Fibroblast of lung (primary cell): Measurements from ENCODE around the gene GRK5. TPM values are rescaled to one million over a fixed set of nuclear protein-coding genes. Genes with fewer than 3 reads are reported as not detected.

Experiments
- DNase-seq, 2 donors: peaks; one replicate each; pipeline versions ENCODE4 v3.0.0 to v3.0.0-alpha.2; 2010; ENCODE audit warnings: low read depth in 2 of 2
- H2AFZ ChIP-seq: 2 replicates; pipeline ENCODE4 v1.5.1; 2012; ENCODE audit warnings: low read length, control low read depth, inconsistent platforms
- H3K27ac ChIP-seq: 2 replicates; pipeline ENCODE4 v1.5.1; 2011; ENCODE audit warnings: low read length, control low read depth; ENCODE audit not compliant: insufficient read depth
- H3K27me3 ChIP-seq: 2 replicates; pipeline ENCODE4 v1.5.1; 2011; ENCODE audit warnings: mild to moderate bottlenecking, low read length; ENCODE audit not compliant: control insufficient read depth, insufficient read depth
- H3K36me3 ChIP-seq: 2 replicates; pipeline ENCODE4 v1.5.1; 2011; ENCODE audit warnings: low read length; ENCODE audit not compliant: control insufficient read depth, insufficient read depth
- H3K4me1 ChIP-seq: 2 replicates; pipeline ENCODE4 v1.5.1; 2011; ENCODE audit warnings: low read length; ENCODE audit not compliant: control insufficient read depth, insufficient read depth; ENCODE audit errors: extremely low read depth
- H3K4me2 ChIP-seq: 2 replicates; pipeline ENCODE4 v1.5.1; 2011; ENCODE audit warnings: low read length, control low read depth; ENCODE audit not compliant: insufficient read depth; ENCODE audit errors: extremely low read depth
- H3K4me3 ChIP-seq, 4 experiments: fragments of 200-600 bp in 1 of 4; sonication (generic) in 1 of 4; replicated peaks in 1 of 4; 2 replicates each; pipeline ENCODE4 v1.5.1; 2011 to 2016; ENCODE audit warnings: low read length in 4 of 4, low read depth in 3 of 4, mild to moderate bottlenecking in 3 of 4, control low read depth in 2 of 4, inconsistent platforms in 1 of 4, mixed read lengths in 1 of 4; ENCODE audit not compliant: insufficient read depth in 1 of 4; ENCODE audit errors: control extremely low read depth in 1 of 4
- H3K79me2 ChIP-seq: 2 replicates; pipeline ENCODE4 v1.5.1; 2012; ENCODE audit warnings: mild to moderate bottlenecking, low read length, inconsistent platforms; ENCODE audit not compliant: control insufficient read depth, insufficient read depth
- H3K9ac ChIP-seq: 2 replicates; pipeline ENCODE4 v1.5.1; 2011; ENCODE audit warnings: mild to moderate bottlenecking, low read length, control low read depth; ENCODE audit not compliant: insufficient read depth
- H3K9me3 ChIP-seq: 2 replicates; pipeline ENCODE4 v1.5.1; 2012; ENCODE audit warnings: low read depth, low read length; ENCODE audit not compliant: control insufficient read depth, insufficient read depth
- H4K20me1 ChIP-seq: 2 replicates; pipeline ENCODE4 v1.5.1; 2011; ENCODE audit warnings: low read length; ENCODE audit not compliant: control insufficient read depth, insufficient read depth; ENCODE audit errors: extremely low read depth
- EZH2 ChIP-seq: IDR thresholded peaks from 2 replicates; pipeline ENCODE4 v1.5.1; 2012; ENCODE audit warnings: low read length, control low read depth, mild to moderate bottlenecking; ENCODE audit errors: missing control alignments
- polyA plus RNA-seq, 2 donors: library from polyadenylated mRNA; depleted of rRNA in 1 of 2; stranded (reverse) in 1 of 2; unstranded in 1 of 2; fragments of >200 nt; gene quantifications; 2 replicates each; pipeline ENCODE4 v1.2.1, GENCODE V29; 2011 to 2012; ENCODE audit warnings: missing spikeins in 1 of 2
- total RNA-seq: library from RNA; depleted of rRNA; stranded (reverse); fragments of >200 nt; gene quantifications from 2 replicates; pipeline ENCODE4 v1.2.1, GENCODE V29; 2014
- TF ChIP-seq, protein P1 (sequence below), 2 donors: IDR thresholded peaks in 1 of 2; conservative IDR thresholded peaks in 1 of 2; 1 replicate in 1 of 2; 2 replicates in 1 of 2; pipeline ENCODE4 v1.5.1; 2011 to 2012; ENCODE audit warnings: low read length in 2 of 2, control low read depth in 1 of 2, inconsistent platforms in 1 of 2, low read depth in 1 of 2, mild to moderate bottlenecking in 1 of 2

Gene GRK5
- total and polyA plus RNA-seq, 2 donors (not counting 1 experiment from before 2014, with no cell fraction given): 24.1 to 90.3 TPM

DNA sequence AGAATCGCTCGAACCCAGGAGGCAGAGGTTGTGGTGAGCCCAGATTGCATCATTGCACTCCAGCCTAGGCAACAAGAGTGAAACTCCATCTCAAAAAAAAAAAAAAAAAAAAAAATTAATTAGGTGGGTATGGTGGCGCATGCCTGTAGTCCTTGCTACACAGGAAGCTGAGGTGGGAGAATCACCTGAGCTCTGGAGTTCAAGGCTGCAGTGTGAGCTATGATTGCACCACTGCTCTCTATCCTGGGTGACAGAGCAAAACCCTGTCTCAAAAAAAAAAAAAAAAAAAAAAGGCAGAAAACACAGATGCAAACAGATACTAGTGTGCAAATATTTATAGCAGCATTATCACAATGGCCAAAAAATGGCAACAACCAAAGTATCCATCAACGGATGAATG is 200.7 kb downstream of the GRK5 start:
- Histone ChIP-seq H3K27me3 (no peaks in the 10 kb centered on the region), H3K79me2 (peaks cover 13% of the 10 kb centered on the region), H4K20me1 (no peaks in the 10 kb centered on the region), H3K4me1 (peaks cover 23% of the 10 kb centered on the region), H3K27ac (peak overlapping the region; percentile 92), H3K36me3 (no peaks in the 10 kb centered on the region), H3K4me2 (no peak overlapping the region), H3K9ac (no peak overlapping the region), H3K4me3 (no peak overlapping the region), H2AFZ (no peak overlapping the region), H3K9me3 (no peaks in the 10 kb centered on the region)
- no peak for DNase-seq
- TF ChIP-seq, protein P1, sequence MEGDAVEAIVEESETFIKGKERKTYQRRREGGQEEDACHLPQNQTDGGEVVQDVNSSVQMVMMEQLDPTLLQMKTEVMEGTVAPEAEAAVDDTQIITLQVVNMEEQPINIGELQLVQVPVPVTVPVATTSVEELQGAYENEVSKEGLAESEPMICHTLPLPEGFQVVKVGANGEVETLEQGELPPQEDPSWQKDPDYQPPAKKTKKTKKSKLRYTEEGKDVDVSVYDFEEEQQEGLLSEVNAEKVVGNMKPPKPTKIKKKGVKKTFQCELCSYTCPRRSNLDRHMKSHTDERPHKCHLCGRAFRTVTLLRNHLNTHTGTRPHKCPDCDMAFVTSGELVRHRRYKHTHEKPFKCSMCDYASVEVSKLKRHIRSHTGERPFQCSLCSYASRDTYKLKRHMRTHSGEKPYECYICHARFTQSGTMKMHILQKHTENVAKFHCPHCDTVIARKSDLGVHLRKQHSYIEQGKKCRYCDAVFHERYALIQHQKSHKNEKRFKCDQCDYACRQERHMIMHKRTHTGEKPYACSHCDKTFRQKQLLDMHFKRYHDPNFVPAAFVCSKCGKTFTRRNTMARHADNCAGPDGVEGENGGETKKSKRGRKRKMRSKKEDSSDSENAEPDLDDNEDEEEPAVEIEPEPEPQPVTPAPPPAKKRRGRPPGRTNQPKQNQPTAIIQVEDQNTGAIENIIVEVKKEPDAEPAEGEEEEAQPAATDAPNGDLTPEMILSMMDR (conservative IDR thresholded peaks at IDR 0.05 in 1 of 2, IDR thresholded peaks at IDR 0.05 in 1 of 2; ENCODE audit: low read depth in 1 of 2, low read length in 2 of 2): no peak
- no peak for TF ChIP-seq EZH2

DNA sequence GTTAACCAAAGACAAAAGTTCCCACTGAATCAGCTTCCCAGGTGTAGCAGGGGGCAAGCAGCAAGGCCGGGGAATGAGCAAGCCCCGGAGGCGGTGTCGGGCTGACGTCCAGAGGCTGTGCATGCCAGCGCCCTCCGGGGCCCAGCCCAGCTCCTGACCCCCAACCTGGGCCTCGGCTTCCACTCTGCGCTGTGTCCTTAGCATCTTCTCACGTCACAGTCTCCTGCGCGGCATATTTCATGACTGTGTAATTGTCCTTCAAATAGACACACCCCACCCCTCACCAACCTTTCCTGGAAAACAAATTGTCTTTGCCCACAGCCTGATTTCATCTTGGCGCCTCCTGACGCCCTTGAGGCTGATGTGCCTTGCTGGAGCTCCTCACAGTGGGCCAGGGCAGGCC is 201.6 kb downstream of the GRK5 start:
- H3K9me3 ChIP-seq: no peaks in the 10 kb centered on the region
- H3K9ac ChIP-seq: peak overlapping the region; percentile 60
- H3K4me1 ChIP-seq: peaks cover 32% of the 10 kb centered on the region
- H3K4me3 ChIP-seq: no peak overlapping the region
- peaks cover 9% of the 10 kb centered on the region for H3K79me2 ChIP-seq
- no peaks in the 10 kb centered on the region for H3K36me3 ChIP-seq
- DNase-seq: peak in 1 of 2 donors; percentile 50
- no peak overlapping the region for H3K4me2 ChIP-seq
- no peak overlapping the region for H2AFZ ChIP-seq
- H4K20me1 ChIP-seq: no peaks in the 10 kb centered on the region
- TF ChIP-seq, protein P1 (conservative IDR thresholded peaks at IDR 0.05 in 1 of 2, IDR thresholded peaks at IDR 0.05 in 1 of 2; ENCODE audit: low read depth in 1 of 2, low read length in 2 of 2): no peak
- TF ChIP-seq EZH2: no peak
- no peaks in the 10 kb centered on the region for H3K27me3 ChIP-seq
- peak overlapping the region; percentile 92 for H3K27ac ChIP-seq

DNA sequence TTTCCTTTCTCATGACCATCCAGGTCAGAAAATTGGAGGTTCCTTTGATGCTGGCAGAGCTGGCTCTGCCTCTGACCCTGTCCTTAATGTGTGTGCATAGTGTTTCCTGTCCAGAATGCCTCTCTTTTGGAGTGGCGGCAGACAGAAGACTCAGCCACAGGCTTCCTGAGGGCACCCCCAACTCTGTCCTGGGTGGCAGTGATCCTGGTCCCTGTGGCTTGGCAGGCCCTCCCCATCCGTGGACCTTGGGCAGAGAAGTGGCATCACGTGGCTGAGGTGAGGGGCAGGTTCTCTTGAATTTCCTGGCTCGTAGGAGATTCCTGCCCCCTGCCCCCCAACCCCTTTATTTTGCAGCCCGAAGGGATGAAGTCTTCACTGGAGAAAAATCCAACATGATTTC is 202.0 kb downstream of the GRK5 start:
- H3K9ac ChIP-seq: peak overlapping the region; percentile 58
- no peaks in the 10 kb centered on the region for H4K20me1 ChIP-seq
- H3K9me3 ChIP-seq: no peaks in the 10 kb centered on the region
- no peaks in the 10 kb centered on the region for H3K27me3 ChIP-seq
- H3K4me3 ChIP-seq: no peak overlapping the region
- no peak for DNase-seq
- H2AFZ ChIP-seq: no peak overlapping the region
- H3K4me1 ChIP-seq: peaks cover 32% of the 10 kb centered on the region
- H3K79me2 ChIP-seq: peaks cover 9% of the 10 kb centered on the region
- no peak overlapping the region for H3K4me2 ChIP-seq
- H3K36me3 ChIP-seq: no peaks in the 10 kb centered on the region
- no peak for TF ChIP-seq EZH2
- TF ChIP-seq, protein P1 (conservative IDR thresholded peaks at IDR 0.05 in 1 of 2, IDR thresholded peaks at IDR 0.05 in 1 of 2; ENCODE audit: low read depth in 1 of 2, low read length in 2 of 2): no peak
- peak overlapping the region; percentile 92 for H3K27ac ChIP-seq
